T-helper 2 cell treated with Interferon-gamma antibody and Interleukin-4, amounts not matched to agents 5 μg/mL and 100 μg/mL, for 36 hours (primary cell): Measurements from ENCODE around the gene PLXNC1.
A peak's percentile ranks its signal among the peaks of the same experiment; 100 is the strongest.

Experiments used
- DNase-seq: peaks from one replicate; pipeline ENCODE4 v3.0.0; 2021; ENCODE audit warnings: low spot score
- H3K27ac Mint-ChIP-seq: one replicate; pipeline ENCODE4 v1.8.0; 2021; ENCODE audit warnings: mild to moderate bottlenecking, mixed read lengths
- H3K27me3 Mint-ChIP-seq: one replicate; pipeline ENCODE4 v1.8.0; 2021; ENCODE audit warnings: low read depth, mixed read lengths
- H3K36me3 Mint-ChIP-seq: one replicate; pipeline ENCODE4 v1.8.0; 2021; ENCODE audit warnings: low read depth, mixed read lengths
- H3K4me1 Mint-ChIP-seq: one replicate; pipeline ENCODE4 v1.8.0; 2021; ENCODE audit warnings: low read depth, mixed read lengths
- H3K4me3 Mint-ChIP-seq: one replicate; pipeline ENCODE4 v1.8.0; 2022; ENCODE audit warnings: mild to moderate bottlenecking, moderate library complexity, mixed read lengths
- H3K9me3 Mint-ChIP-seq: one replicate; pipeline ENCODE4 v1.8.0; 2021; ENCODE audit warnings: mixed read lengths

The PLXNC1 gene

DNA sequence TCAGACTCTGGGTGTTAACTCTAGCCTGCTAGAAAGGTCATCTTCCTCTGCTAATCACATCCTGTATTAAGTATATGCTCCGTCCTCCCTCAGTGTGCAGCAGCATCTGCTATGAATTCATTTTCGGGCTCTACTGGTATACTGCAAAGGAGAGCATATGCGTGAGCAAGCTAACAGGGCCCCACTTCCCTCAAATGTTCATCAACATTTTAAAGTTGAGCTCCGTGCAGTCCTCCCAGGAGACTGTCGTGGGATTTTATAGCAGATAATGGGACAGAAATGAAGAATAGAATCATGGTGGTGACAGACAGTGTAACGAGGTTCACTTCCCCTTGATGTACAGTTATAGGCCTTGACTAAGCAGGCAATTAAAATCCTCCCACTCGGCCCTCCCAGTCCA lies 131.7 kb downstream of the PLXNC1 start:
- no peak overlapping the region for H3K27ac Mint-ChIP-seq
- H3K4me3 Mint-ChIP-seq, result no peak overlapping the region
- H3K36me3 Mint-ChIP-seq, result peaks cover 34% of the 10 kb centered on the region
- H3K9me3 Mint-ChIP-seq, result no peaks in the 10 kb centered on the region
- no peak for DNase-seq
- no peaks in the 10 kb centered on the region for H3K27me3 Mint-ChIP-seq
- H3K4me1 Mint-ChIP-seq, result peaks cover 22% of the 10 kb centered on the region

DNA sequence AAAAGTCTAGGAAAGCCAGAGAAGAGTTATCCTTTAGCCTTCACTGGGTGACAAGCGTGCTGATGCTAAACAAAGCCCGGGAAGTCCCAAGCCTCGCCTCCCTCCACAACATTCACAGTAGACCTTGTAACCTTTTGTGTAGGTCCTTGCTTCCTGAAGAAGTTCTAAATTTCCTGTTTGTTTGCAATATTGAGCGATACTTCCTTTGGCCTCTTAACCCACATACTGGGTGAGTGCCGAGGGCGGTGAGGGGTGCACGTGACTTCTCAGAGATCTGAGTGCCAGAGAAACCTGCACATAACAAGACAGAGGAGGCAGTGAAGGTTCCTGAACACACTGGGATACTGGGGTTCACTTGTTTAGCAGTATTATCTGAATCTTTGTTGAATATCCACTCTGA lies 134.3 kb downstream of the PLXNC1 start:
- no peaks in the 10 kb centered on the region for H3K27me3 Mint-ChIP-seq
- peaks cover 41% of the 10 kb centered on the region for H3K36me3 Mint-ChIP-seq
- H3K4me1 Mint-ChIP-seq, result peaks cover 22% of the 10 kb centered on the region
- H3K27ac Mint-ChIP-seq, result peak overlapping the region; percentile 76
- no peaks in the 10 kb centered on the region for H3K9me3 Mint-ChIP-seq
- peak; percentile 23 for DNase-seq
- peak overlapping the region; percentile 65 for H3K4me3 Mint-ChIP-seq

DNA sequence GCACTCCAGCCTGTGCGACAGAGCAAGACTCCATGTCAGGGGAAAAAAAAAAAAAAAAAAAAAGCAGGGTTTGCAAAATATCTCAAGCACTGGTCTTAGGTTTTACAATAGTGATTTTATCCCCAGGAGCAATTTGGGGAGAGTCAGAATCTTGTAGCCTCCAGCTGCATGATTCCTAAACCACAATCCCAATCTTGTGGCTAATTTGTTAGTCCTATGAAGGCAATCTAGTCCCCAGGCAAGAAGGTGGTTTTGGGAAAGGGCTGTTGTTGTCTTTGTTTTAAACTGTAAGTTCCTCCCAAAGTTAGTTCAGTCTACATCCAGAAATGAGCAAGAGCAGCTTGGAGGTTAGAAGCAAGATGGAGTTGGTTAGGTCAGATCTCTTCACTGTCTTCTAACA lies 135.7 kb downstream of the PLXNC1 start:
- H3K9me3 Mint-ChIP-seq, result no peaks in the 10 kb centered on the region
- H3K27ac Mint-ChIP-seq, result no peak overlapping the region

DNA sequence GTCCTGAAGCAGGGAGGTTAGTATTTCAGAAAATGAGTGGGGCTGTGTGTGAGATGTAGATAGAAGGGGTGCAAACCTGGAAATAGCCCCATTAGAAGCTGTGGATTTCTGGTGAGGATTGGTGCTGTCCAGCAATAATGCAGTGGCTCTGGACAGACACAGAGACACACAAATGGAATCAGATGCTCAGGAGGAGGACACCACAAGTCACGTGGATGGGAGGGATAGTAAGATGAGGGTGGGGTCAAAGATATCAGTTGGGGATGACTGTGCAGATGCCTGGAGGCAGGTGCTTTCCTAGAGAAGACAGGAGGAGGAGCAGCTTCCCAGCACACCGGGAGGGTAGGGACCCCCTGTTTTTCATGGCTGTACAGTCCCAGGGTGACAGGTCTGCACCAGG lies 136.5 kb downstream of the PLXNC1 start:
- H3K27me3 Mint-ChIP-seq, result no peaks in the 10 kb centered on the region
- H3K36me3 Mint-ChIP-seq, result peaks cover 39% of the 10 kb centered on the region
- no peak overlapping the region for H3K4me3 Mint-ChIP-seq
- peaks cover 22% of the 10 kb centered on the region for H3K4me1 Mint-ChIP-seq
- no peak for DNase-seq
- H3K9me3 Mint-ChIP-seq, result no peaks in the 10 kb centered on the region
- peak overlapping the region; percentile 37 for H3K27ac Mint-ChIP-seq

More for the DNA sequence above, 135.7 kb downstream of the PLXNC1 start:
- Mint-ChIP-seq H3K4me3 (no peak overlapping the region), H3K4me1 (peaks cover 22% of the 10 kb centered on the region), H3K27me3 (no peaks in the 10 kb centered on the region), H3K36me3 (peaks cover 41% of the 10 kb centered on the region)
- no peak for DNase-seq

DNA sequence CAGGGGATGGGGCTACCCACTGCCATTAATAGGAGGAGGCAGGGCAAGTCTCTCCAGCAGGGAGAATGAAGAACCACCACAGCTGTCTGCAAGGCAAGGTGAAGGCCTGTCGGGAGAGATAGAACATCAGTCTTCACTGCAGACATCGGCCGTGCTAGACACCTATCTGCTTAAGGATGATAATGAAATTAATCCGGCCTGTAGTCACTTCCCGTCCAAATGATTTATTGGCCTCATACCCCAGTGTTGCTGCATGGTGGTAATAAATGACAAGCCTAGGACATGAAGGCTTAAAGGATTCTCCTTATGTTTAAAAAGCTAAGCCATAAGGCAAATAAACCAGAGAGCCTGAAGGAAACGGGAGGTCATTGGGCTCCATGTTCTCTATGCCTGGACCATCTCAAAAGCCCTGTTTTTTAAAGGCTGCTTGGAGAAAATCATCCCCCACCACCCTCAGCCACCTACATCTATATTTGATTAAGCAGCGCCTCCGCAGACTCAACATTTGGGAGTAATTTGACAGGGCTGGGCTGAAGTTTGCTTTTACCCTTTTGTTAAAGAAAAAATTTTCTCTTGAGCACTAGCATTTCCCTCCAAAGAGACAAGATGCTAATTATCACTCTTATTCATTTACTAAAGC lies 137.7 kb downstream of the PLXNC1 start:
- Mint-ChIP-seq H3K27ac (no peak overlapping the region), H3K4me1 (peaks cover 22% of the 10 kb centered on the region), H3K36me3 (peaks cover 38% of the 10 kb centered on the region), H3K27me3 (no peaks in the 10 kb centered on the region), H3K9me3 (no peaks in the 10 kb centered on the region), H3K4me3 (no peak overlapping the region)
- no peak for DNase-seq

DNA sequence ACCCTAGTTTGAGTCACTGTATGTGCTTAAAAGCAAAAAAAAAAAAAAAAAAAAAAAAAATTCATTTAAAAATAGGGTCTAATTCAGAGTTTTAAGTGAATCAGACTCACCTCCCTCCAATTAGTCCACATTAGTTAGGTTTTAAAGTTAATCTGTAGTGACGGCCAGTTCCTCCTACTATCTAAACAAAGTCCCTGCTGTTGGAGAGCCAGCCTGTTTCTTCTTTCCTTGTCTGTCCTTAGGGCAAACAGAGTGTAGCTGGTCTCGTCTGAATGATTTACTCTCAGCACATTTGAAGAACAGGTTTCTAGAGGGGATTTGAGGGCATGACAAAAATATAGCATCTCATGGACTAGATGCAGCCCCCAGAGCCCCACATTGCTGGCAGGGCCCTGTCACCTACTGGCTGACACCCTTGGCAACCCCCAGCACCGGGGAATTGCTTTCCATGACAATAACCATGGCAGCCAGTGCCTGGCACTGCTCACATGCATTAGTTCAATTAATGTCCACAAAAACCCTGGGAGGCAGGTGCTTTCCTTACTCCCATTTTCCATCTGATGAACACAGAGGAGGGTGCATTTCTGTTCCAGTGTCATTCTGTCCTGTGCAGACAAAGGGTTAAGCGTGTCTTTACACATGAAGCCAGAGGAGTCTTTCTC lies 138.3 kb downstream of the PLXNC1 start:
- Mint-ChIP-seq H3K27me3 (no peaks in the 10 kb centered on the region), H3K27ac (no peak overlapping the region), H3K9me3 (no peaks in the 10 kb centered on the region), H3K36me3 (peaks cover 35% of the 10 kb centered on the region), H3K4me1 (peaks cover 20% of the 10 kb centered on the region), H3K4me3 (no peak overlapping the region)
- no peak for DNase-seq

DNA sequence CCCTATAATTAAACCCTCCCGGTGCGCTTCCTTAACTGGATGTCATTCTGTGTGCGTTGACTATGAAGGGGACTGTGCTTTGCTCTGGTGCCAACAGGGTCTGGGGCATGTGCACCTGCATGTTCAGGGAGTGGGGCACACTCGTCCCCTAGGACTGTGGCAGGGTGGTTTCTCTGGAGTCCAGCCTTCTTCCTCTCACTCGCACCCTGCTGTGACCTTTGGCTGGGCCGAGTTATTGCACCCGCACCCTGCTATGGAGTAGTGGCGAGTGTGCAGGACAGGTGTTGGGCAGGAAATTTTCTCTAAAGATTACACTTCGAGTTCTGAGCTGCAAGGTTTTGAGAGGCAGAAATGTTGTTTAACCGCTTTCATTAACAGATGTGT lies 138.9 kb downstream of the PLXNC1 start:
- Mint-ChIP-seq H3K27ac (no peak overlapping the region), H3K9me3 (no peaks in the 10 kb centered on the region), H3K4me3 (no peak overlapping the region), H3K36me3 (peaks cover 31% of the 10 kb centered on the region), H3K27me3 (no peaks in the 10 kb centered on the region), H3K4me1 (peaks cover 15% of the 10 kb centered on the region)
- DNase-seq, result no peak

DNA sequence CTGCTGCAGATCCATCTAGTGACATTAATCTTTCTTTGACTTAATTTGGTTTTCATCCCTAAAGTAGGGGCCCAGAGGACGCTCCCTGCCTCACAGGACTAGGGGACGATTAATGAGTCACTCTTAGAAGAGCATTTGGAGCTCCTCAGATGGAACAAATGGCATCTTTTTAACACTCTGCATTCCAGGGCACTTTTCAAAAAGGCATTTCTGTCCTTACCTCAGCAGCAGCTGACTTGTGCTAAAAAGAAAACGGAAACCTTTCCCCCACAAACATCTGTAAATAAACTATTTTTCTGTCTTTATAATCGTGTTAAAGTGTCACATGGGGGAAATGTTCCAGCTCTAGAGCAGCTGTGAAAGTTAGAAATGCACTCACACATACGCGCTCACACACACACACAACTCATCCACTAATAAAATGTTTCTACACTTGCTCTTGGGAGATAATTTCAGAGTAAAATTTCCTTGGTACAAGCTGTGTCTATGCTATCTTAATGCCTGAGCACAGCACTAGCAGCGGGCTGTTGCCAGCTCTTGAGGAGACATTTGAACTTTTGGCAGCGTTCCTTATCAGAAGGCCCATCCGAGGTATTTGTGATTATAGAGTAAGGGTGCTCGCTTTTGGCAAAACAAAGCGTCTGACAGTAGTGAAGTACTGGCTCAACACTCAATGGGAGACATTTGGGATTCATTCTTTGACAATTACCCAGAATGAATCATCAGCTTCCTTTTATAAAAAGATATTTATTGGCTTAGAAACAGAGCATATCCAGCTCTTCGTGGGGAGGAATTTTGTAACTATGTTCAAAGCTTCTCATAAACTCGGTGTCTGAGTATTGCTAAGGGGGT lies 141.3 kb downstream of the PLXNC1 start:
- Mint-ChIP-seq H3K27me3 (no peaks in the 10 kb centered on the region), H3K9me3 (no peaks in the 10 kb centered on the region), H3K4me3 (no peak overlapping the region), H3K4me1 (peaks cover 3% of the 10 kb centered on the region), H3K36me3 (peaks cover 21% of the 10 kb centered on the region), H3K27ac (no peak overlapping the region)
- DNase-seq, result no peak

DNA sequence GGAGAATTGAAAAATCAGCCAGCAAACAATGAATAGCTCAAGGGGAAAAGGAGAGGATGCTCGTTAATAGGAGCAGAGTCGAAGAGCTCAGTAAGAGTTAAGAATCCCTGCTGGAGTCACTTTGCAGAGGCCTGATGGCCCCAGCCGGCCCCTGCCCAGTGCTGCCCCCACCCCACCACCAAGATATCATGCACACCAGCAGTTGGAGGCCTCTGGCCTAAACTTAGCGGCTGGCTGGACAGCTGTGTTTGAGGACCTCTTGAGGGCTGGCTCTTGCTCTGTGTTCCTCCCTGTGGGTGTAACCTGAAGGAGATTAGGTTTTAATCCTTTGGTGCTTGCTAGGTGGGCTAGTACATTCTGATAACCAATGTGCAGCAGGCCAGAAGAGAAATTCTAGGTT lies 142.0 kb downstream of the PLXNC1 start:
- H3K27me3 Mint-ChIP-seq, result no peaks in the 10 kb centered on the region
- no peak overlapping the region for H3K4me3 Mint-ChIP-seq
- H3K4me1 Mint-ChIP-seq, result peaks cover 3% of the 10 kb centered on the region
- H3K9me3 Mint-ChIP-seq, result no peaks in the 10 kb centered on the region
- no peak overlapping the region for H3K27ac Mint-ChIP-seq
- peaks cover 23% of the 10 kb centered on the region for H3K36me3 Mint-ChIP-seq
- DNase-seq, result no peak

DNA sequence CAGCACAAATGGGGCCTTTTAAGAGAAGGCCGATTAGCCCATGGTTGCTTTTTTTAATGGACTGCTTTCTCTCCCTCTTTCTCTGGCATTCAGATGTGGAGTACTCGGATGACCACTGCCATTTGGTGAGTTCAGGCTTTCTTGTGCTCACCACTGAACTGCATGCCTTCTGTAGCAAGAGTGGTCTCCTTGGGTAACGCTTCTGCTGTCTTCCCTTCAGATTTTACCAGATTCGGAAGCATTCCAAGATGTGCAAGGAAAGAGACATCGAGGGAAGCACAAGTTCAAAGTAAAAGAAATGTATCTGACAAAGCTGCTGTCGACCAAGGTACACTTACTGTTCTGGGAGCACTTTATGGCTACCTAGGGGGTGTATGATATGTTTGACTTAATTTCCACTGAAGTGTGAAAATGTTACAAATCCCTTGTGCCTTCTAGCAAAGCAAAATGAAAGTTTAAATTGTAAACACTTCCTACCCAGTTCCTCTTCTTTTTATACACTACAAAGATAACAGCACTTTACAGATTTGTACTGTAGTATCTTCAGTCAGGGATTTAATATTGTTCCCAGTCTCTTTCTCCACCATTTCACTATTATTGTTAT lies 148.8 kb downstream of the PLXNC1 start:
- peaks cover 74% of the 10 kb centered on the region for H3K36me3 Mint-ChIP-seq
- peaks cover 18% of the 10 kb centered on the region for H3K4me1 Mint-ChIP-seq
- H3K27me3 Mint-ChIP-seq, result no peaks in the 10 kb centered on the region
- no peak overlapping the region for H3K27ac Mint-ChIP-seq
- no peak for DNase-seq
- H3K4me3 Mint-ChIP-seq, result no peak overlapping the region
- no peaks in the 10 kb centered on the region for H3K9me3 Mint-ChIP-seq

DNA sequence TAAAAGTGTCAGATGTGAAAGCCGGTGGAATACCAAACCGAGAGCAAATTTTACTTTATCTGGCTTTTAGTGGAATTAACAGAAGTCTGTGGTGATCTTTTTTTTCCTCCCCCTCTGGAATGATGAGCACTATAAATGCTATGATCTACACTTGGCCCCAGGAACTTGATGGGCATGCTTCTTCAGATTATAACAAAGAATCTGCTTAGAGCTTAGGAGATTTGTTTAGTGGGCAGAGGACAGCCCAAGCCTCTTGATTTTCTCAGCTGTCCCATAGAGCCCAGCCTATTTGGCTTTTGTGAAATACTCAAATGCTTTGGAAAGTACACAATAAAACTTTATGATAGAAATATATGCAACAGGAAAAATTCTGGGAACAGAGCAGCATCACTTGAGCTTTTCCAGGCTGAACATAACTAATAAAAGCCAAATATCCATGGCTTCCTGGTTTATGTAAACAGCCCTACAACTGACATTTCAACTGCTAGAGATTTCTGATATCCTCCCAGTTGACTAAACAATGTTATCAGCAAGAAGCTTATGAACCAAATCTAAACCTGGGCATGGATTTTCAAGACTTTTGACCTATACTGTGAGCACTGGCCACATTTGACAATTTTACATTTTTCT lies 149.6 kb downstream of the PLXNC1 start:
- peaks cover 79% of the 10 kb centered on the region for H3K36me3 Mint-ChIP-seq
- DNase-seq, result no peak
- H3K9me3 Mint-ChIP-seq, result no peaks in the 10 kb centered on the region
- H3K4me3 Mint-ChIP-seq, result no peak overlapping the region
- H3K27me3 Mint-ChIP-seq, result no peaks in the 10 kb centered on the region
- no peak overlapping the region for H3K27ac Mint-ChIP-seq
- peaks cover 20% of the 10 kb centered on the region for H3K4me1 Mint-ChIP-seq

DNA sequence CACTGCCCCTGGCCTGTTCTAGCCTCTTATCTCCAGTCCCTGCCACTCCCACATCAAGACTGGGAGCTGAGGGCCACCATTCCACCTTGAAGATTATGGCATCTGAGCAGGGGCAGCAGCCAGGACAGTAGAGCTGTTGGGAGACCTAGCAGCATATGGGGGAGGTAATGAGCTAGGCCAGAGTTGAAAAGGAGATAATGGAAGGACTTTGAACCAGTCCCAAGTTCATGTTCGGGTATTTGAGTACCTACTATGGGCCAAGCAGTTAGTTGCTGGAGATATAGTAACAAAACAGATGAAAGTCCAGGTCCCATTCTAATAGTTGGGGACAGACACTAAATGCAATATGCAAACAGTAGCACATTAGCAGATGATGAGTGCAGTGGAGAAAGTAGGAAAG lies 151.5 kb downstream of the PLXNC1 start:
- Mint-ChIP-seq H3K4me1 (peaks cover 33% of the 10 kb centered on the region), H3K27ac (peak overlapping the region; percentile 3), H3K27me3 (no peaks in the 10 kb centered on the region), H3K4me3 (no peak overlapping the region), H3K9me3 (no peaks in the 10 kb centered on the region), H3K36me3 (peaks cover 85% of the 10 kb centered on the region)
- no peak for DNase-seq

DNA sequence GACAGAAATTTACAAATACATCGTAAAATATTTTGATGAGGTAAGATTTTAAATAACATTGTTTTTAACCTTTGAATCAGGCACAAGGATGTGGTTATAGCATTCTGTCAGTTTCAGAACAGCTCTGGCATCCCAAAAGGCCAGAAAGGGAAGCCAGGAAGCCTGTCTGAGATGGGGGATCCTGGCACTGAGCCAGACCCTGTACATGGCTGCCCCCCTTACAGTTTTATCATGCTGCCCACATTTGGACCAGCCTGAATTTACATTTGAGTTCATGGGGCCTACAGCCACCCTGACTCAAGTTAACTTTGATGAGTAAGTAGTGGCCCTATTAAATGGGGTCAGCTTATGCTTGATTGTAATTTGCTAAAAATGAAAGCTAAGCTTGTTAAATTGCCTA lies 155.6 kb downstream of the PLXNC1 start:
- no peak for DNase-seq
- H3K36me3 Mint-ChIP-seq, result peaks cover 85% of the 10 kb centered on the region
- H3K27me3 Mint-ChIP-seq, result no peaks in the 10 kb centered on the region
- no peak overlapping the region for H3K27ac Mint-ChIP-seq
- H3K4me3 Mint-ChIP-seq, result peak overlapping the region; percentile 7
- H3K9me3 Mint-ChIP-seq, result peaks cover 4% of the 10 kb centered on the region
- peaks cover 47% of the 10 kb centered on the region for H3K4me1 Mint-ChIP-seq
